SK-N-SH treated with all-trans-retinoic acid at 6 μM for 48 hours (cell line): ENCODE measurements around the gene AHI1.

Experiments used
- POU6F1 ChIP-seq: fragments of 250-450 bp; sonication (Bioruptor Pico); IDR thresholded peaks from 2 replicates; pipeline ENCODE4 v1.8.0; 2021; ENCODE audit warnings: low read depth, mild to moderate bottlenecking, moderate library complexity, borderline replicate concordance
- TOX ChIP-seq: fragments of 250-450 bp; sonication (Bioruptor Pico); IDR thresholded peaks from 2 replicates; pipeline ENCODE4 v1.8.0; 2021; ENCODE audit warnings: mild to moderate bottlenecking, moderate library complexity, borderline replicate concordance

GRCh38 chr6:135519348-135519747 is 21.8 kb upstream of the AHI1 start:
- no peak for TF ChIP-seq TOX
- no peak for TF ChIP-seq POU6F1 (CRISPR knock-in tag)
